ENCODE results near the gene RALA.

RALA gene

DNA sequence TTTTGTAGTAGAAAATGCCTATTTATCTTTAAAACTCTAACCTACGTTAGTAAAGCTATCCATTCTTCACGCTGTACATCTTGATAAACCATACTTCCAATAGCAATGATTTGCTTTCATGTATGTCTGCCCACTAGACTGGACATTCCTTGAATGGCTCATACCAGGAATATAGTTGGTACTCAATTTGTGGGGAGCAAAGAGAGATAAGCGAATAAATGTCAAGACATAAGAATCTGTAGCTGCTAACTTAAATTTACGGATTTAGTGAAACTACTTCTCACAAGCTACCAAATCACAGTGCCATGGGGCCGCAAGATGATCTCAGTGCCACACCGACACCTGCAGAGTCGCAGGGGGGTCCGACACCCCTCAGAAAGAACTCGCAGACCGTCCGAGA is 763 bp upstream of the RALA start:
- Histone ChIP-seq H2AFZ (ENCODE audit: low read depth) (peak overlapping the region; percentile 58), H3K4me2 (peak overlapping the region; percentile 58), H3K4me3 (IDR thresholded peaks at IDR 0.05; ENCODE audit: insufficient read depth, low read depth, low read length) (no peak overlapping the region), H3K36me3 (ENCODE audit: insufficient read depth) (no peaks in the 10 kb centered on the region), H3K27me3 (ENCODE audit: insufficient read depth, low read depth) (no peaks in the 10 kb centered on the region), H3K79me2 (ENCODE audit: insufficient read depth, low read depth) (peaks cover 45% of the 10 kb centered on the region), H3K27ac (peak overlapping the region; percentile 76), H4K20me1 (ENCODE audit: insufficient read depth) (no peaks in the 10 kb centered on the region; the same call in 1 of the 2 replicates), H3K4me1 (ENCODE audit: low read depth, poor library complexity, severe bottlenecking) (peaks cover 49% of the 10 kb centered on the region), H3K9ac (peak overlapping the region; percentile 92)
- TF ChIP-seq, protein P1, sequence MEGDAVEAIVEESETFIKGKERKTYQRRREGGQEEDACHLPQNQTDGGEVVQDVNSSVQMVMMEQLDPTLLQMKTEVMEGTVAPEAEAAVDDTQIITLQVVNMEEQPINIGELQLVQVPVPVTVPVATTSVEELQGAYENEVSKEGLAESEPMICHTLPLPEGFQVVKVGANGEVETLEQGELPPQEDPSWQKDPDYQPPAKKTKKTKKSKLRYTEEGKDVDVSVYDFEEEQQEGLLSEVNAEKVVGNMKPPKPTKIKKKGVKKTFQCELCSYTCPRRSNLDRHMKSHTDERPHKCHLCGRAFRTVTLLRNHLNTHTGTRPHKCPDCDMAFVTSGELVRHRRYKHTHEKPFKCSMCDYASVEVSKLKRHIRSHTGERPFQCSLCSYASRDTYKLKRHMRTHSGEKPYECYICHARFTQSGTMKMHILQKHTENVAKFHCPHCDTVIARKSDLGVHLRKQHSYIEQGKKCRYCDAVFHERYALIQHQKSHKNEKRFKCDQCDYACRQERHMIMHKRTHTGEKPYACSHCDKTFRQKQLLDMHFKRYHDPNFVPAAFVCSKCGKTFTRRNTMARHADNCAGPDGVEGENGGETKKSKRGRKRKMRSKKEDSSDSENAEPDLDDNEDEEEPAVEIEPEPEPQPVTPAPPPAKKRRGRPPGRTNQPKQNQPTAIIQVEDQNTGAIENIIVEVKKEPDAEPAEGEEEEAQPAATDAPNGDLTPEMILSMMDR (conservative IDR thresholded peaks at IDR 0.05; ENCODE audit: low read depth, low read length): no peak

DNA sequence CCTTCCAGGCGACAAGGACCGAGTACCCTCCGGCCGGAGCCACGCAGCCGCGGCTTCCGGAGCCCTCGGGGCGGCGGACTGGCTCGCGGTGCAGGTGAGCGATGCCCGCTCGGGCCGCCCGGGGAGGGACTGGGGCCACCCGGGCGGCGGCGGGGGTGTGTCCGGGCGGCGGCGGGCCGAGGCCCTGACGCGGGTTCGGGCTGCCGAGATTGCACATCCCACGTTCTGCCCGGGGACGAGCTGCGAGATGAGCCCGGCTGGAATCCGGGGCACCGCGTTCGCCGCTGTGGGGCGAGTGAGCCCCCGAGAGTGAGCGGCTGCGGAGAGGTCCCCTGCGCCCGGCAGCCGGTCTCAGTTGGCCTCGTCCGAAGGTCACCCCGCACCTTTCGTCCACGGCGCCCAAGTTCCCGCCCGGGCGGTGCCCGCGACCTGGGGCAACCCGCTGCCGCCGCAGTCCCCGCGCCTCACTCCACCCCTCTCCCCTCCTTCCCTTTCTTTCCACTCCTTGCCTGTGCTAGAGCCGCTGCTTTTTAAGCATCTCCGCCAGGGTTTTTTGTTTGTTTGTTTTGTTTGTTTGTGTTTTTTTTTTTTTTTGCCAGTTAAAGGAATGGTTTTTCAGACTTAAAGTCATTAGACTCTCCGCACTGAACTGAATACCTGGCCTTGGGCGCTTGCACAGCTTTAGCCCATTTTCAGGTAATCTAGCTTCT is 515 bp downstream of the RALA start:
- peak overlapping the region; percentile 92 for H3K9ac ChIP-seq
- H2AFZ ChIP-seq (ENCODE audit: low read depth): peak overlapping the region; percentile 58
- H3K4me3 ChIP-seq (IDR thresholded peaks at IDR 0.05; ENCODE audit: insufficient read depth, low read depth, low read length): peak overlapping the region; percentile 41
- peaks cover 49% of the 10 kb centered on the region for H3K4me1 ChIP-seq (ENCODE audit: low read depth, poor library complexity, severe bottlenecking)
- peaks cover 57% of the 10 kb centered on the region for H3K79me2 ChIP-seq (ENCODE audit: insufficient read depth, low read depth)
- no peaks in the 10 kb centered on the region for H3K36me3 ChIP-seq (ENCODE audit: insufficient read depth)
- TF ChIP-seq, protein P1 (conservative IDR thresholded peaks at IDR 0.05; ENCODE audit: low read depth, low read length): no peak
- no peaks in the 10 kb centered on the region; the same call in 1 of the 2 replicates for H4K20me1 ChIP-seq (ENCODE audit: insufficient read depth)
- H3K27ac ChIP-seq: peak overlapping the region; percentile 76
- H3K4me2 ChIP-seq: peak overlapping the region; percentile 83
- no peaks in the 10 kb centered on the region for H3K27me3 ChIP-seq (ENCODE audit: insufficient read depth, low read depth)

DNA sequence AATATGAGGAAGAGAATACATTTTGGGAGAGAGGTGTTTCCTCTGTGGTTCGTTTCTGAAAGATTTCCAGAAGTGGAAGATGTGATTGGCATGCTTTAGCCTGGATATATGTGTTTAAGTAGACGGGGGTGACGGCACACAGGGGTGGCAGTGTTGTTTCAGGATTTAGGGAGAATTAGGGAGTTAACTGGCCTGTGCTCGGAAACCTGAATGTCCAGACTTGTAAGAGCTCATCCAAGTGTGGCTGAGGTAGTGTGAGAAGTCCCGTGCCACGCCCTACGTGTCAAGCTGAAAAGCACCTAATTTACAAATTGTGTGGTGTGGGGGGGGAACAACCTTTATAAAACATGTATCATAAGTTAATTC is 1.1 kb downstream of the RALA start:
- peak overlapping the region; percentile 92 for H3K9ac ChIP-seq
- H4K20me1 ChIP-seq (ENCODE audit: insufficient read depth): no peaks in the 10 kb centered on the region; the same call in 1 of the 2 replicates
- peak overlapping the region; percentile 76; the same call in 1 of the 2 replicates for H3K27ac ChIP-seq

DNA sequence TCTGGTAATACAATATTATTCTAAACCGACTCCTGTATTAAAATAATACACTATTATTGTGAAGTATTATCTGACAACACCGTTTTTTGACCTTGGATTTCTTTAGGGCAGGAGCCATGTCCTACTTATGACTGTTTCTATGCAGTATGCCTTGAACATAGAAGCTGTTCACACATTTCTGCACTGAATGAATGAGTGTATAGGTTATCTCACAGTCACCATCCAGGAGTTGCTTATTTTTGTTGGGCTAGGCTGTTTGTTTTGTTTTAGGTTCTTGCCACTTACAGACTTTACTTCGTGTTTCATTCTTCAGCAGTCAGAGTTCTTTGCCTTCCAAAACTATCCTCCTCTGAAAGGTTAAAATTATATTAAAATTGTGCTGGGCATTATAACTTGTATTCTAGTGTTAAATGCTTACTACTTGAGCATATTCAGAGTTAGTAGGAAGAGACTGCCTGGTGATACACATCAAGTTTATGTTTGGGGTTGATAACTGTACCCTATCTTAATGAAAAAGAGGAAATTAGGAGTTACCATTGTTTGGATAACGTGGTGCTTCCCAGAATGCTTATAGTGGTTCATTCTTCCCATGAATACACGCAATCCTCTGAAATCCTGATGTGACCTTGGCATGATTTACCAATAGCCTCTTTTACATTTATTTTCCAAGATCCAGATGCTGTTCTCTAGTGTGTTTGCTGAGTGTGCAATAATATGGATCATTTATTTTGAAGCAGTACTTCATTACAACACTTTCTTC is 1.7 kb downstream of the RALA start:
- H3K4me3 ChIP-seq (IDR thresholded peaks at IDR 0.05; ENCODE audit: insufficient read depth, low read depth, low read length): no peak overlapping the region
- peak overlapping the region; percentile 83 for H3K4me2 ChIP-seq
- H3K4me1 ChIP-seq (ENCODE audit: low read depth, poor library complexity, severe bottlenecking): peaks cover 42% of the 10 kb centered on the region
- no peaks in the 10 kb centered on the region for H3K27me3 ChIP-seq (ENCODE audit: insufficient read depth, low read depth)
- peaks cover 64% of the 10 kb centered on the region for H3K79me2 ChIP-seq (ENCODE audit: insufficient read depth, low read depth)
- TF ChIP-seq, protein P1 (conservative IDR thresholded peaks at IDR 0.05; ENCODE audit: low read depth, low read length): no peak
- H3K27ac ChIP-seq: no peak overlapping the region
- no peak overlapping the region for H2AFZ ChIP-seq (ENCODE audit: low read depth)
- H4K20me1 ChIP-seq (ENCODE audit: insufficient read depth): no peaks in the 10 kb centered on the region; the same call in 1 of the 2 replicates
- H3K36me3 ChIP-seq (ENCODE audit: insufficient read depth): no peaks in the 10 kb centered on the region
- peak overlapping the region; percentile 92; the same call in 1 of the 2 replicates for H3K9ac ChIP-seq

More for the DNA sequence above, 1.1 kb downstream of the RALA start:
- H3K4me1 ChIP-seq (ENCODE audit: low read depth, poor library complexity, severe bottlenecking): peaks cover 46% of the 10 kb centered on the region
- H3K36me3 ChIP-seq (ENCODE audit: insufficient read depth): no peaks in the 10 kb centered on the region
- H3K4me3 ChIP-seq (IDR thresholded peaks at IDR 0.05; ENCODE audit: insufficient read depth, low read depth, low read length): peak overlapping the region; percentile 41
- peak overlapping the region; percentile 58; the same call in 1 of the 2 replicates for H2AFZ ChIP-seq (ENCODE audit: low read depth)
- H3K27me3 ChIP-seq (ENCODE audit: insufficient read depth, low read depth): no peaks in the 10 kb centered on the region
- H3K4me2 ChIP-seq: peak overlapping the region; percentile 83
- peaks cover 63% of the 10 kb centered on the region for H3K79me2 ChIP-seq (ENCODE audit: insufficient read depth, low read depth)
- TF ChIP-seq, protein P1 (conservative IDR thresholded peaks at IDR 0.05; ENCODE audit: low read depth, low read length): no peak

All from KMS-11 (cell line).